CD4-positive, alpha-beta T cell treated with Interleukin-21 for 1 hour (primary cell): Measurements from ENCODE around the gene NAMPT.
"Not testable (repeated sequence)": the region's sequence is repeated elsewhere in the genome, so short reads cannot be mapped to it uniquely, and the experiment has no call there.

Experiments used
- DNase-seq: peaks from one replicate; pipeline ENCODE4 v3.0.0-alpha.2; 2020

Gene NAMPT

GRCh38 chr7:106224797-106225196, 60.0 kb downstream of the NAMPT start:
- DNase-seq, result no peak

- no peak for DNase-seq
Observed at GRCh38 chr7:106223156-106223555, 61.6 kb downstream of the NAMPT start.

DNA sequence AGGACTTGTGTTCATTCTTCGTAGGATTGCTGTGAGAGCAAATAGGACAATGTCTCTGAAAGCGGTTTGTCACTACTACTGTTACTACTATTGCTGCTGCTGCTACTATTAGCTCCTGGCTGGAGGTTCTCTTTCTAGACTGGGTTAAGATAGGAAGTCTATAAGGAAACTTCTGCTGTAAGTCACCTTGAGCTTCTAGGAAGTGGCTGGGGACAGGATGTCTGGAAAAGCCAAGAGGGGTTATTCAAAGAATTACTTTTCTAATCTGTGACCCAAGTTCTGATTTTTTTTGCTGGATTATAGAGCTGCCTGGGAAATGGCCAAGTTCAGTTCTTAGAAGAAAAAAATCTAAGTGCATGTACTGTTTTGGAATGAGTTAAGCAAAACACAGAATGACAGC, 62.2 kb downstream of the NAMPT start:
- DNase-seq, result no peak

GRCh38 chr7:106220307-106220706, 64.5 kb downstream of the NAMPT start:
- no peak for DNase-seq

- DNase-seq, result no peak
Observed at GRCh38 chr7:106219170-106219569, 65.6 kb downstream of the NAMPT start.

- no peak for DNase-seq
Observed at GRCh38 chr7:106218546-106218945, 66.2 kb downstream of the NAMPT start.

DNA sequence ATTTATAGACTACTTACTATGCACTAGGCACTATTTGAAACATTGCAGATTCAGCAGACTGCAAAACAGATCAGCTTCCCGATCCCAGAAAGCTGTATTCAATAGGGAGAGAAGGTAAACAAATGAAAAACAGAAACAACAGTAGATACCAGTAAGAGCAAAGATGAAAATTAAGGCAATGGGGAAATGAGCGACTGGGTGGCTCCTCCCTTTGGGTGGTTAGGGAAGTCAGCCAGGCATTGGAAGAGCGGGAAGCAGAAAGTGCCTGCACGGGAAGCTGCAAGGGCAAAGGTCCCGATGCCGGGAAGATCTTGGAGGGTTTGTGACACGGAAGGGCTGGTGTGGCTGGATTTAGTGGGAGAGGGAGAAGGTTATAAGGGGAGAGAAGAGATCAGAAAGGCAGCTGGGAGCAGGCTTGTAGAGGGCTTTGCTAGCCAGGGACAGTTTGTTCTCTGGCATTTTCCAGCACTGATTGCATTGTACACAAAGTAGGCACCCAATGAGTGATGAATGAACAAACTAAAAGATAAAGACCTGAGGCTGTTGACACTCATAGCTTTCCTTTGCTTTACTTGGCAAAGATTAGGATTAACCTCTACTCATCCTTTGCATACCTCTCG, 67.8 kb downstream of the NAMPT start:
- no peak for DNase-seq

DNA sequence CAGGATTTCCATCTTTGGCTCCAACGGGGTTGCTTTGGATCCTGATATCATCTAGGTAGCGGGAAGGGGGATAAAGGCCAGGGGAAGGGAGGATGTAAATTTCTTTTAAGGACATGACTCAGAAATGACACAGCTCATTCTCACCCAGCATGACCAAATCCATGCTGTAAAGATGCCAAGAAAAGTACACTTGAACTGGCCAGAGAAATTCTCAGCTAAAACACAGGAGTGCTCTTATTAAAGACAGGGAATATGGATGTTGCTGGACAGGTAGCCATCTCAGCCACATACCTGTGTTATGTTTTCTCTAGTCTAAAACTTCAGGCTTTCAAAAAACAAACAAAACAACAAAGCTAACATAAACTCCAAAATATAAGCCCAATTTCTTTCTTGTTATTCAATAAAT, 68.3 kb downstream of the NAMPT start:
- no peak for DNase-seq

DNA sequence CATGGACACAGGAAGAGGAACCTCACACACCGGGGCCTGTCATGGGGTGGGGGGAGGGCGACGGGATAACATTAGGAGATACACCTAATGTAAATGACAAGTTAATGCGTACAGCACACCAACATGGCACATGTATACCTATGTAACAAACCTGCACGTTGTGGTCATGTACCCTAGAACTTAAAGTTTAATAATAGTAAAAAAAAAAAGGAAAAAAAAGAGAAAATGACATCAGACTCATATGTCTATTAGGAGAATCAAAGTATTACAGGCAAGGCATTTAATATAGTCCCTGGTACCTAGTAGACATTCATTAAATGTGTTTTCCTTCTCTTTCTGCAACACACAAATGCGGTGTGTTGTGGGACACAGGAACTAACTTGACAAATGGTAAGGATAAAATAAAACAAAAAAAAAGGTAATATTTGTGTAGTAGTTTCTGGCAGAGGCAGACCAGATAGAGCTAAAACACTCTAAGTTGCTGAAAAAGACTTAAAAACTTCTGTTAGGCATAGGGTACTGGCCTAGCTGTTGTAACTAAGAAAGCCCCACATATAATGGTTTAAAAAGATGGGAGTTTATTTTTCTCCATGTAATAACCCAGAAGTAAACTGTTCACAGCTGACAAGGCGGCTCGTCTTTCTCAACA, 68.8 kb downstream of the NAMPT start:
- DNase-seq, result no peak

DNA sequence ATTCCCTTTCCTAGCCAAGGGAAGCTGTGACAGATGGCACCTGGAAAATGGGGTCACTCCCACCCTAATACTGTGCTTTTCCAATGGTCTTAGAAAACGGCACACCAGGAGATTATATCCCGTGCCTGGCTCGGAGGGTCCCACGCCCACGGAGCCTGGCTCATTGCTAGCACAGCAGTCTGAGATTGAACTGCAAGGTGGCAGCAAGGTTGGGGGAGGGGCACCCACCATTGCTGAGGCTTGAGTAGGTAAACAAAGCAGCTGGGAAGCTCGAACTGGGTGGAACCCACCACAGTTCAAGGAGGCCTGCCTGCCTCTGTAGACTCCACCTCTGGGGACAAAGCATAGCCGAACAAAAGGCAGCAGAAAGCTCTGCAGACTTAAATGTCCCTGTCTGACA, 75.8 kb downstream of the NAMPT start:
- DNase-seq, result not testable (repeated sequence)

- no peak for DNase-seq
Observed at GRCh38 chr7:106206826-106207541, 77.8 kb downstream of the NAMPT start.

DNA sequence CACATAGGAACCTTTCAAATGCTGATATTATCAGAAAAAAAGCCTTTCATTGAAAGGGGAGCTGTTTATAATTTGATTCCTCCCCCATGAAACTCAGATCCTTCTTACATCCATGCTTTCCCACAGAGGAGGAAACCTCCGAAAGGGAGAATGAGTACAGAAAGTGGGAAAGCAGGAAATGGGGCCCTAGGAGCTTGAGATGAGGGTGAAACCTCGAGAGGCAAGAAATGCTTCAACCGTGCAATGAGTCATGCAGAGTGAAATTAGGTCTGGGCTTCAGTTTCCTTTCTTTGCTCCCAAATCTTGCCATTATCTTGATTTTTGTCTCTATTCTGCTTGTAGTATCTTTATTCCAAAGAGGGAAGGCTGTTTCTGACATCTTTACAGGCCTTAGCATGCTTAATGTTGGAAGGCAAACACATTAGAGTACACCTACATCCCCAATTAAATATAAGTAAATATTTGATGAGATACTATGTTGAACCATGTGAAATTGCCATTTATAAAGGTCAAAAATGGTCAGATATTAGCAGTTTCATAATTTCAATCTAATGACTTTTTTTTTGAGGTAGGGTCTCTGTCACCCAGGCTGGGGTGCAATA, 79.1 kb downstream of the NAMPT start:
- DNase-seq, result no peak

- DNase-seq, result no peak
Observed at GRCh38 chr7:106203473-106203872, 81.3 kb downstream of the NAMPT start.

GRCh38 chr7:106201164-106201563, 83.6 kb downstream of the NAMPT start:
- no peak for DNase-seq

GRCh38 chr7:106199813-106200364, 84.9 kb downstream of the NAMPT start:
- no peak for DNase-seq

DNA sequence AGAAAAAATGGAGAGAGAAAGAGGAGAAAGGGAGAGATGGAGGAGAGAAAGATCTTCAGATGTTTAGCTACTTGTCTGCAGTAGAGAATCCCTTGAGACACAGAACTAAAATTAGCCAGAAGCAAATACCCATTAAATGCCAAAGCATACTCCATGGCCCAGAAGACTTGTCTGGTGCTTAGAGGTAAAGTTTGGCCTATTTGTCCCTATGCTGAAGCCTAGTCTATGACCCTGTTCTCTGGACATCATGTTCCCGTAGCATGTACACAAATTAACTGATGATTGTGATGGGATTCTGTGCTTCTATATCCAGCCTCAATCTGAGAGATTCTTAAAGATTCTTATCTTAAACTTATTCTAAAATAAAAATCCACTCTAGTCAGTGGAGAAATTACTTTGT, 85.8 kb downstream of the NAMPT start:
- no peak for DNase-seq
